GM23248 (cell line): ENCODE data around the gene KCTD16. TPM values are rescaled to one million over a fixed set of nuclear protein-coding genes. Genes with fewer than 3 reads are reported as not detected.

Source experiments
- DNase-seq: peaks from one replicate; pipeline ENCODE4 v3.0.0-alpha.2; 2015
- H2AFZ ChIP-seq: fragments of 200-600 bp; sonication (generic); 2 replicates; pipeline ENCODE4 v1.6.1; 2016; ENCODE audit warnings: antibody characterized with exemption
- H3F3A ChIP-seq: fragments of 200-600 bp; sonication (generic); 2 replicates; pipeline ENCODE4 v1.6.1; 2016; ENCODE audit warnings: mild to moderate bottlenecking, antibody characterized with exemption, mixed run types; ENCODE audit not compliant: insufficient read depth
- H3K27ac ChIP-seq: fragments of 200-600 bp; sonication (generic); 2 replicates; pipeline ENCODE4 v1.5.1; 2016; ENCODE audit warnings: mild to moderate bottlenecking
- H3K27me3 ChIP-seq: fragments of 200-600 bp; sonication (generic); replicated peaks from 2 replicates; pipeline ENCODE4 v1.6.1; 2016; ENCODE audit warnings: mild to moderate bottlenecking; ENCODE audit not compliant: insufficient read depth
- H3K36me3 ChIP-seq: fragments of 200-600 bp; sonication (generic); 2 replicates; pipeline ENCODE4 v1.6.1; 2016; ENCODE audit warnings: low read depth, mild to moderate bottlenecking
- H3K4me1 ChIP-seq: fragments of 200-600 bp; sonication (generic); 2 replicates; pipeline ENCODE4 v1.6.1; 2016; ENCODE audit warnings: mild to moderate bottlenecking; ENCODE audit not compliant: insufficient read depth
- H3K4me2 ChIP-seq: fragments of 200-600 bp; sonication (generic); one replicate; pipeline ENCODE4 v1.6.1; 2016; ENCODE audit warnings: mild to moderate bottlenecking; ENCODE audit not compliant: unreplicated experiment
- H3K4me3 ChIP-seq: fragments of 200-600 bp; sonication (generic); 2 replicates; pipeline ENCODE4 v1.5.1; 2016; ENCODE audit warnings: mild to moderate bottlenecking
- H3K79me2 ChIP-seq: fragments of 200-600 bp; sonication (generic); 2 replicates; pipeline ENCODE4 v1.6.1; 2016; ENCODE audit warnings: mild to moderate bottlenecking; ENCODE audit not compliant: insufficient read depth
- H3K9ac ChIP-seq: fragments of 200-600 bp; sonication (generic); 2 replicates; pipeline ENCODE4 v1.6.1; 2016; ENCODE audit warnings: mild to moderate bottlenecking
- H3K9me2 ChIP-seq: fragments of 200-600 bp; sonication (generic); 2 replicates; pipeline ENCODE4 v1.6.1; 2016; ENCODE audit warnings: mixed run types, mild to moderate bottlenecking, moderate library complexity; ENCODE audit not compliant: insufficient read depth
- H3K9me3 ChIP-seq: fragments of 200-600 bp; sonication (generic); one replicate; pipeline ENCODE4 v1.6.1; 2017; ENCODE audit warnings: low read depth
- H4K20me1 ChIP-seq: fragments of 200-600 bp; sonication (generic); 2 replicates; pipeline ENCODE4 v1.6.0; 2016; ENCODE audit not compliant: insufficient read depth
- EZH2 ChIP-seq: fragments of 200-600 bp; sonication (generic); IDR thresholded peaks from 2 replicates; pipeline ENCODE4 v1.6.1; 2018; ENCODE audit warnings: antibody characterized with exemption, mild to moderate bottlenecking; ENCODE audit not compliant: insufficient read depth, poor library complexity, severe bottlenecking
- EZH2phosphoT487 ChIP-seq: fragments of 200-600 bp; sonication (generic); IDR thresholded peaks from 2 replicates; pipeline ENCODE4 v1.6.1; 2018; ENCODE audit warnings: antibody characterized with exemption, moderate library complexity, mild to moderate bottlenecking, low read depth; ENCODE audit not compliant: insufficient read depth
- WGBS, 2 experiments: methylation state at CpG; one replicate each; pipeline ENCODE4 v1.1.6; 2015 to 2017; ENCODE audit warnings: low lambda C conversion rate in 2 of 2, low coverage in 1 of 2; ENCODE audit errors: missing lambda C conversion rate in 2 of 2; 5-methylcytosine and 5-hydroxymethylcytosine counted together
- in situ Hi-C: fragments of 300-500 bp; cut with MboI; formaldehyde crosslinking; loops from 2 replicates; pipeline ENCODE4 v1.15.0; 2020
- polyA plus RNA-seq: library from polyadenylated mRNA; unstranded; fragments of >200 nt; fragmentation: Nextera tagmentation; extraction: Ambion mirVana; gene quantifications from 2 replicates; pipeline ENCODE4 v1.2.1, GENCODE V29; 2016
- total RNA-seq: library from RNA; depleted of rRNA; stranded (reverse); fragments of >200 nt; shearing (Covaris generic); gene quantifications from 2 replicates; pipeline ENCODE4 v1.2.3, GENCODE V29; 2014

KCTD16 gene
- total and polyA plus RNA-seq, 2 experiments from 2014 or later, result 0.25 to 0.65 TPM

DNA sequence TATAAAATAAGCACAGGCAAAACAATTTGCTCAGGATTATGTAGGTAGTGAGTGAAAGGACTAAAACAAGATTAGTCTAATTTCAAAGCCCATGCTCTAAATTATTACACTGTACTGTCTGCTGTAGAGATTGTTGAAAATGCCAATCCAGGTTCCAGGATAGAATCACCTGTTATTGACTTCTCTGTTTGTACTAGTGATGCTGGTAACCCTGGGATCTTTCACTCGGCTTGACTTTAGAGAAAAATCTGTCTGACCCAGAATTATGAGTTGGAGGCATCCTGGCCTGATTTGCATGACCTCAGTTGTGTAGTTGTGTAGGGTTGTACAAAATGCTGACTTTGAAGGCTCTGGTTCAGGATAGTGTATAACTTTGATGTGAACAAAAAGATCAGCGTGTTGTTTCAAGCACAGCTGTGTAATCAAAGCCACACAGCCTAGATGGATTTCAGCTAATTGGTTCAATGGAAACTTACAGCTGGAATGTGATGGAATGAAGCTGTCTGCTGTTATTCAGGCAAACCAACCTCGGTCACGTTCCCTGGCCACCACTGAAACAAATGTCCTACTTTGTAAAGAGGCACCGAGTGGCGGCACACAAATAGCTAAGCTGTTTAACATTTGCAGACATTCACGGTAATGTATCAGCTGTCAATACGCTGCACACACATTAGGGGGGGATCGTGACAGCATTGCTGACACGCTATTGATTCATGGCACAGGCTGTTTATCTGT, 340.3 kb downstream of the KCTD16 start:
- in situ Hi-C loops, result no loop called here
- Histone ChIP-seq H3K9ac (no peak overlapping the region), H4K20me1 (no peaks in the 10 kb centered on the region), H3K27ac (no peak overlapping the region), H2AFZ (no peak overlapping the region), H3K9me2 (no peaks in the 10 kb centered on the region), H3K4me3 (no peak overlapping the region), H3K9me3 (no peaks in the 10 kb centered on the region), H3K79me2 (no peaks in the 10 kb centered on the region), H3K4me2 (no peak overlapping the region), H3K27me3 (no peaks in the 10 kb centered on the region), H3K36me3 (no peaks in the 10 kb centered on the region), H3K4me1 (no peaks in the 10 kb centered on the region), H3F3A (no peaks in the 10 kb centered on the region)
- WGBS, 2 experiments, result 2 to 5% methylated on average over 10 of the region's 10 CpGs
- DNase-seq, result no peak
- TF ChIP-seq EZH2phosphoT487, result no peak
- TF ChIP-seq EZH2, result no peak

DNA sequence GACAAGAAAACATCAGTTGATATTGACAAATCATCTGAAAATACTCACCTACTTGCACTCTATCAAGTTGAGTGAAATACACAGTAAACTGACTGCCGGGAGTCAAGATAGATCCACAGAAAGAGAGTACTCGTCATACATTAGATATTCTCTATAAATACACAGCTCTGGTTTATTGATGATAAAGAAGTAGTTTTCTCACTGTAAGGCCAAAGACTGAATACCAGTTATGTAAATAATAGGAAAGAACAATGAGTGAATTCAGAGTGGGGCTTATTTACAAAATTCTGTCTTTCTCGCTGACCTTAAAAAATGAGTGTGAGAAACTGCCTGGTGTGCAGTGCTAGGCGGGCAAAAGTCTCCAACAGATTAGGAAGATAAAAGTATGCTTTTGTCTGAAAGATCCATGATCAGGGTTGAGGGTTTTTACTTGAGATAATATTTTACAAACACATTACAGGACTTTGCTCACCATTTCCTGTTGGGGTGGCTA, 341.0 kb downstream of the KCTD16 start:
- Histone ChIP-seq H3K27me3 (no peaks in the 10 kb centered on the region), H2AFZ (no peak overlapping the region), H3K79me2 (no peaks in the 10 kb centered on the region), H4K20me1 (no peaks in the 10 kb centered on the region), H3F3A (no peaks in the 10 kb centered on the region), H3K9ac (no peak overlapping the region), H3K27ac (no peak overlapping the region), H3K4me2 (no peak overlapping the region), H3K4me3 (no peak overlapping the region), H3K36me3 (no peaks in the 10 kb centered on the region), H3K9me3 (no peaks in the 10 kb centered on the region), H3K4me1 (no peaks in the 10 kb centered on the region), H3K9me2 (no peaks in the 10 kb centered on the region)
- in situ Hi-C loops, result no loop called here
- WGBS, 2 experiments, result 37 to 49% methylated on average over 4 of the region's 4 CpGs
- DNase-seq, result no peak
- TF ChIP-seq EZH2phosphoT487, result no peak
- TF ChIP-seq EZH2, result no peak

DNA sequence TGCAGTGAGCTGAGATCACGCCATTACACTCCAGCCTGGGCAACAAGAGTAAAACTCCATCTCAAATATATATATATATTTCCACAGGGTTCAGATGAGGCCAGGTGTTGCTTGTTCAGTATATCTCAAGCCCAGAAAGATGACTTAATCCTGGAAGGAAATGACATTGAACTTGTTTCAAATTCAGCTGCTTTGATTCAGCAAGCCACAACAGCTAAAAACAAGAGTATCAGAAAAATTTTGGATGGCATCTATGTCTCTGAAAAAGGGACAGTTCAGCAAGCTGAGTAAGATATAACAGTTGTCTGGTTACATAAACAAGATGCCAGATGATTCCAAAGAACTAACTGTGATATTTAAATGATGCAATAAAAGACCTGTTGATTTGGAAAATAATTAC, 352.0 kb downstream of the KCTD16 start:
- H2AFZ ChIP-seq, result no peak overlapping the region
- H3K27ac ChIP-seq, result no peak overlapping the region
- no peaks in the 10 kb centered on the region for H3K36me3 ChIP-seq
- H3K4me2 ChIP-seq, result no peak overlapping the region
- no peaks in the 10 kb centered on the region for H3K79me2 ChIP-seq
- WGBS, 2 experiments, result 24 to 27% methylated on average over 1 of the region's 1 CpG
- H3K4me1 ChIP-seq, result no peaks in the 10 kb centered on the region
- no peaks in the 10 kb centered on the region for H3K9me2 ChIP-seq
- no peaks in the 10 kb centered on the region for H3K9me3 ChIP-seq
- no peaks in the 10 kb centered on the region for H3K27me3 ChIP-seq
- H3K4me3 ChIP-seq, result no peak overlapping the region
- in situ Hi-C loops, result no loop called here
- DNase-seq, result no peak
- TF ChIP-seq EZH2, result no peak
- no peak for TF ChIP-seq EZH2phosphoT487
- H4K20me1 ChIP-seq, result no peaks in the 10 kb centered on the region
- no peaks in the 10 kb centered on the region for H3F3A ChIP-seq
- H3K9ac ChIP-seq, result no peak overlapping the region

DNA sequence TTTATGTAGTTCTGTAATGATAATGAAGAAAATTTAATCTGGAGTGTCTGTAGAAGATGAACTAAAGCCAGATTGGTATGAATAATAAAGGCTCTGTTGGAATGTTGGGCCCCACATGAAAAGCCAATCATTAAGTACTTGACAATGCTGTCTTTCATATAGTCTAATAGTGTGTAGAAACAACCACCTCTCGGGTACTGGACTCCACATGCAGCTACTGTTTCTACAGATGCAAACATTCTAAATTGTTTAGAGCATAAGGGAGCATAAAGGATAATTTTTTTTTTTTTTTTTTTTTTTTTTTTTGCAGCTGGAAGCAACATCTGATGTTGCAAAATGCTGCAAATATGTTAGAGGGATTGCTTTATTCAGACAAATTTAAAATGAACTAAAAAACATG, 354.3 kb downstream of the KCTD16 start:
- H3F3A ChIP-seq, result no peaks in the 10 kb centered on the region
- no peak overlapping the region for H2AFZ ChIP-seq
- H3K27ac ChIP-seq, result no peak overlapping the region
- no peak overlapping the region for H3K4me3 ChIP-seq
- no peaks in the 10 kb centered on the region for H3K36me3 ChIP-seq
- TF ChIP-seq EZH2phosphoT487 (no peak), EZH2 (no peak)
- H3K4me1 ChIP-seq, result no peaks in the 10 kb centered on the region
- 0 to 2% methylated on average over 1 of the region's 1 CpG for WGBS, 2 experiments
- H3K9me2 ChIP-seq, result no peaks in the 10 kb centered on the region
- DNase-seq, result no peak
- H3K27me3 ChIP-seq, result no peaks in the 10 kb centered on the region
- no peaks in the 10 kb centered on the region for H4K20me1 ChIP-seq
- no peak overlapping the region for H3K9ac ChIP-seq
- no peaks in the 10 kb centered on the region for H3K9me3 ChIP-seq
- in situ Hi-C loops, result no loop called here
- H3K79me2 ChIP-seq, result no peaks in the 10 kb centered on the region
- no peak overlapping the region for H3K4me2 ChIP-seq
